ENCODE results near the gene ERG.

DNA sequence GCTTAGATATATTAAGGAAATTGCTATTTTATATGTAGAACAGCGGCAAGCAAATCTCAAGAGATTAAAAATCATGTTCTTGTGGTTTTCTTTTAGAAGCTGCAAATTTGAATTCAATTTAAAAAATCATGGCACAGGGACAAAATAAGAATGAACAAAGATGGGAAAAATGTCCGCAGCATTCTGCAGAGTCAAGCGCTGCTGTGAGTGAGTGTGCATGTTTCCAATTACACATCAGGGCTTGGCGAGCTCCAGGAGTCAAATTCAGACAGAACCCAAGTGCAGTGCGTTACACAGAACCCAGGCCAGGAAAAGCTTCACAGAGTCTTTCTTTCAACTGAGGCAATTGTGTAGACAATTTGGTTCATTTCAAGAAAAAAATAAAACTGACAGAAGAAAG is 33.3 kb upstream of the ERG start:
- no peak for TF ChIP-seq POLR2A (IDR thresholded peaks at IDR 0.05; ENCODE audit: low read depth, low read length)
- no peak for TF ChIP-seq POLR2AphosphoS5 (IDR thresholded peaks at IDR 0.05; ENCODE audit: low read depth, low read length)
- TF ChIP-seq PAX5 (IDR thresholded peaks at IDR 0.05; ENCODE audit: insufficient read depth, low read length, severe bottlenecking): no peak
